Keratinocyte (primary cell): Measurements from ENCODE around the gene OLFML2B. TPM values are rescaled to one million over a fixed set of nuclear protein-coding genes. Genes with fewer than 3 reads are reported as not detected.

Source experiments
- DNase-seq: peaks from one replicate; pipeline ENCODE4 v3.0.0-alpha.2; 2011; ENCODE audit warnings: low read depth, missing footprints, low spot score
- FAIRE-seq: peaks from 2 replicates; lab custom pipeline; 2011; peaks lifted over from hg19 to GRCh38; lab: Jason Lieb, UNC
- H2AFZ ChIP-seq: 2 replicates; pipeline ENCODE4 v1.6.0; 2012; ENCODE audit warnings: low read length, control low read depth, inconsistent platforms; ENCODE audit not compliant: control insufficient read depth
- H3K27ac ChIP-seq: 2 replicates; pipeline ENCODE4 v1.5.1; 2011; ENCODE audit warnings: low read length; ENCODE audit not compliant: control insufficient read depth, insufficient read depth
- H3K27me3 ChIP-seq: 3 replicates; pipeline ENCODE4 v1.6.0; 2011; ENCODE audit warnings: low read length; ENCODE audit not compliant: control insufficient read depth, insufficient read depth; ENCODE audit errors: extremely low read depth
- H3K36me3 ChIP-seq, 2 experiments: 2 replicates in 1 of 2; 3 replicates in 1 of 2; pipeline ENCODE4 v1.5.1; 2011; ENCODE audit warnings: low read length in 2 of 2, mild to moderate bottlenecking in 1 of 2; ENCODE audit not compliant: control insufficient read depth in 2 of 2, insufficient read depth in 2 of 2; ENCODE audit errors: extremely low read depth in 1 of 2
- H3K4me1 ChIP-seq: 3 replicates; pipeline ENCODE4 v1.5.1; 2011; ENCODE audit warnings: low read length; ENCODE audit not compliant: control insufficient read depth, insufficient read depth; ENCODE audit errors: extremely low read depth
- H3K4me2 ChIP-seq: 3 replicates; pipeline ENCODE4 v1.6.0; 2011; ENCODE audit warnings: low read depth, low read length; ENCODE audit not compliant: control insufficient read depth, insufficient read depth; ENCODE audit errors: extremely low read depth
- H3K4me3 ChIP-seq, 3 experiments: fragments of 200-600 bp in 1 of 3; sonication (generic) in 1 of 3; 2 replicates in 2 of 3; 3 replicates in 1 of 3; pipeline ENCODE4 v1.5.1; 2011 to 2016; ENCODE audit warnings: low read length in 3 of 3, mild to moderate bottlenecking in 3 of 3, control low read depth in 2 of 3, inconsistent platforms in 1 of 3, low read depth in 1 of 3, mixed read lengths in 1 of 3, mixed run types in 1 of 3, moderate library complexity in 1 of 3; ENCODE audit not compliant: control insufficient read depth in 2 of 3, insufficient read depth in 2 of 3; ENCODE audit errors: extremely low read depth in 1 of 3
- H3K79me2 ChIP-seq: 2 replicates; pipeline ENCODE4 v1.6.0; 2012; ENCODE audit warnings: low read length; ENCODE audit not compliant: control insufficient read depth, insufficient read depth
- H3K9ac ChIP-seq: 3 replicates; pipeline ENCODE4 v1.6.0; 2011; ENCODE audit warnings: low read length; ENCODE audit not compliant: control insufficient read depth, insufficient read depth; ENCODE audit errors: extremely low read depth
- H3K9me1 ChIP-seq: 3 replicates; pipeline ENCODE4 v1.6.0; 2011; ENCODE audit warnings: low read length; ENCODE audit not compliant: control insufficient read depth, insufficient read depth; ENCODE audit errors: extremely low read depth
- H3K9me3 ChIP-seq: 2 replicates; pipeline ENCODE4 v1.5.1; 2012; ENCODE audit warnings: low read depth, low read length; ENCODE audit not compliant: control insufficient read depth
- H4K20me1 ChIP-seq: 3 replicates; pipeline ENCODE4 v1.6.0; 2011; ENCODE audit warnings: low read length; ENCODE audit not compliant: control insufficient read depth, insufficient read depth; ENCODE audit errors: extremely low read depth
- CTCF ChIP-seq, 3 experiments: IDR thresholded peaks in 1 of 3; conservative IDR thresholded peaks in 1 of 3; optimal IDR thresholded peaks in 1 of 3; 2 replicates in 2 of 3; 3 replicates in 1 of 3; pipeline versions ENCODE3 to v1.5.1; 2011; ENCODE audit warnings: low read length in 3 of 3, mild to moderate bottlenecking in 3 of 3, moderate library complexity in 2 of 3, control low read depth in 1 of 3, inconsistent platforms in 1 of 3; ENCODE audit not compliant: insufficient read depth in 2 of 3; ENCODE audit errors: extremely low read depth in 1 of 3
- EZH2 ChIP-seq: IDR thresholded peaks from one replicate; pipeline ENCODE4 v1.6.1; 2012; ENCODE audit warnings: inconsistent platforms, mild to moderate bottlenecking, low read length, moderate library complexity
- dilution Hi-C: fragments of 300-500 bp; cut with MboI; formaldehyde crosslinking; loops from one replicate; pipeline ENCODE4 v1.7.0; 2020; ENCODE audit warnings: low sequenced_read_pairs; ENCODE audit not compliant: extremely low pct_ligation_motif_present
- polyA plus RNA-seq, 5 experiments: library from polyadenylated mRNA; depleted of rRNA in 3 of 5; stranded (reverse) in 3 of 5; stranded (forward) in 1 of 5; unstranded in 1 of 5; fragments of >200 nt; gene quantifications; 1 replicate in 1 of 5; 2 replicates in 3 of 5; 3 replicates in 1 of 5; pipeline versions ENCODE4 v1.2.1 to v1.2.3, GENCODE V29; 2011 to 2012; ENCODE audit warnings: missing spikeins in 2 of 5, low read depth in 1 of 5, low replicate concordance in 1 of 5

The OLFML2B gene
- polyA plus RNA-seq, 1 donor (not counting 4 experiments of a cell fraction or from before 2014, with no cell fraction given), result not detected

GRCh38 chr1:161944381-161944780 lies 79.3 kb downstream of the OLFML2B start:
- Histone ChIP-seq H3K9me3 (no peaks in the 10 kb centered on the region), H3K36me3 (peaks cover 0 to 3% of the 10 kb centered on the region in 2 experiments), H3K27me3 (no peaks in the 10 kb centered on the region), H3K27ac (no peak overlapping the region), H3K79me2 (no peaks in the 10 kb centered on the region), H3K4me3 (no peak overlapping the region), H3K4me1 (no peaks in the 10 kb centered on the region), H3K9ac (no peak overlapping the region), H2AFZ (no peak overlapping the region), H3K4me2 (no peak overlapping the region), H4K20me1 (no peaks in the 10 kb centered on the region), H3K9me1 (no peaks in the 10 kb centered on the region)
- TF ChIP-seq EZH2, result no peak
- TF ChIP-seq CTCF (optimal IDR thresholded peaks at IDR 0.05 in 1 of 3, IDR thresholded peaks at IDR 0.05 in 1 of 3, conservative IDR thresholded peaks at IDR 0.05 in 1 of 3; ENCODE audit: extremely low read depth in 1 of 3, insufficient read depth in 2 of 3, low read length in 3 of 3), result no peak
- no peak for DNase-seq
- dilution Hi-C loops, result no loop called here
- FAIRE-seq, result no peak

- no peak overlapping the region for H3K27ac ChIP-seq
- H4K20me1 ChIP-seq, result no peaks in the 10 kb centered on the region
- H3K36me3 ChIP-seq, result peaks cover 0 to 3% of the 10 kb centered on the region in 2 experiments
- H2AFZ ChIP-seq, result no peak overlapping the region
- DNase-seq, result no peak
- H3K4me1 ChIP-seq, result no peaks in the 10 kb centered on the region
- H3K79me2 ChIP-seq, result no peaks in the 10 kb centered on the region
- FAIRE-seq, result no peak
- no peaks in the 10 kb centered on the region for H3K27me3 ChIP-seq
- no peaks in the 10 kb centered on the region for H3K9me1 ChIP-seq
- no peak overlapping the region for H3K9ac ChIP-seq
- dilution Hi-C loops, result no loop called here
- H3K9me3 ChIP-seq, result no peaks in the 10 kb centered on the region
- TF ChIP-seq EZH2, result no peak
- no peak for TF ChIP-seq CTCF (optimal IDR thresholded peaks at IDR 0.05 in 1 of 3, IDR thresholded peaks at IDR 0.05 in 1 of 3, conservative IDR thresholded peaks at IDR 0.05 in 1 of 3; ENCODE audit: extremely low read depth in 1 of 3, insufficient read depth in 2 of 3, low read length in 3 of 3)
- no peak overlapping the region for H3K4me2 ChIP-seq
- no peak overlapping the region for H3K4me3 ChIP-seq
Observed at GRCh38 chr1:161943737-161944136, 79.9 kb downstream of the OLFML2B start.
